Measurements from ENCODE around the gene CDC42BPG. TPM values are rescaled to one million over a fixed set of nuclear protein-coding genes. Genes with fewer than 3 reads are reported as not detected.

Gene CDC42BPG
- total and polyA plus RNA-seq, 3 donors from 2014 or later: 5.3 to 9.2 (median 7.6) TPM

GRCh38 chr11:64835616-64836447 lies 8.6 kb downstream of the CDC42BPG start:
- WGBS, 2 donors: 81 to 90% methylated on average over 15 to 16 of the region's 17 CpGs
- intact Hi-C loops (cut with DNase I; ENCODE audit: low total_unique reads): no loop called here
- Histone ChIP-seq H3K4me1 (no peaks in the 10 kb centered on the region), H3K9me3 (no peaks in the 10 kb centered on the region), H3K36me3 (ENCODE audit: low read depth, missing control alignments) (no peaks in the 10 kb centered on the region), H3K27ac (no peak overlapping the region), H3K4me3 (no peak overlapping the region), H3K27me3 (no peaks in the 10 kb centered on the region)
- DNase-seq: no peak
- TF ChIP-seq POLR2A (IDR thresholded peaks at IDR 0.05): no peak
- TF ChIP-seq, protein P1, sequence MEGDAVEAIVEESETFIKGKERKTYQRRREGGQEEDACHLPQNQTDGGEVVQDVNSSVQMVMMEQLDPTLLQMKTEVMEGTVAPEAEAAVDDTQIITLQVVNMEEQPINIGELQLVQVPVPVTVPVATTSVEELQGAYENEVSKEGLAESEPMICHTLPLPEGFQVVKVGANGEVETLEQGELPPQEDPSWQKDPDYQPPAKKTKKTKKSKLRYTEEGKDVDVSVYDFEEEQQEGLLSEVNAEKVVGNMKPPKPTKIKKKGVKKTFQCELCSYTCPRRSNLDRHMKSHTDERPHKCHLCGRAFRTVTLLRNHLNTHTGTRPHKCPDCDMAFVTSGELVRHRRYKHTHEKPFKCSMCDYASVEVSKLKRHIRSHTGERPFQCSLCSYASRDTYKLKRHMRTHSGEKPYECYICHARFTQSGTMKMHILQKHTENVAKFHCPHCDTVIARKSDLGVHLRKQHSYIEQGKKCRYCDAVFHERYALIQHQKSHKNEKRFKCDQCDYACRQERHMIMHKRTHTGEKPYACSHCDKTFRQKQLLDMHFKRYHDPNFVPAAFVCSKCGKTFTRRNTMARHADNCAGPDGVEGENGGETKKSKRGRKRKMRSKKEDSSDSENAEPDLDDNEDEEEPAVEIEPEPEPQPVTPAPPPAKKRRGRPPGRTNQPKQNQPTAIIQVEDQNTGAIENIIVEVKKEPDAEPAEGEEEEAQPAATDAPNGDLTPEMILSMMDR (IDR thresholded peaks at IDR 0.05): no peak

DNA sequence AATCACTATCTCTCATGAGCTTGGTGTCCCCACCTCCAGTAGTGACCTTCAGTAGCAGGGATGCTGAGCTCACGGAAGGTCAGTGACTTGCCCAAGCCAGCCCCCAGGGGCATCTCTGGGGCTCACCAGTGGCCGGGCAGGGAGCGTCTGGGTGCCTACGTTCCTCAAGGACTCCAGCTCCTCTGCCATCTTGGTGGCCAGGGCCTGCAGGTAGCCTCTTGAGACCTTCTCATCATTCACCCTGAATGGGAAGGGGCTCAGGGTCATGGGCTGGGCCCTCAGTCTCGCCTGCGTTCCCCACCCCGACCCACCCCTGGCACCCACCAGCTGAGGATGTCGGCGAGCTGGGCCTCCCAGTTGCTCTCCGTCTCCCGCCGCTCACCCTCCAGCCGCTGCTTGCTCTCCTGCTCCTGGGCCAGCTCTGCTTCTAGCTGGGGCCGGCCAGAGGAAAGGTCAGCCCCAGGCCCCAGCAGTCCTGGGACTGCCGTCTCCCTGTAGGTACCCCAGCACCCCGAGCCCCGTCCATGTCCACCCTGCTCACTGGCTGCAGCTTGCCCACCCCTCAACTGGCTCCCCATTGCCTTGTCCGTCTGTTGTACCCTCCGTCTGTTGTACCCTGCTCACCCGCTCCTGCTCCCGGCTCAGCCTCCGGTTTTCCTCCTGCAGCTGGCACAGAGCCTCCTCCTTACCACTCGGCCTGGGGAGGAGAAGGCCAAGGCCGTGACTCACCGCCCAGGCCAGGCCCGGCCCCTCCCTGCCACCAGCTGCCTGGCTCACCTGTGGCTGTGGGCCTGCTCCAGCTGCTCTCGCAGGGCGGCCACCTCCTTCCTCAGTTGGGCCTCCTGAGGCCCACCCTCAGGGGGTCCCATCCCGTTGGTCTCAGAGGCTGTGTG lies 9.5 kb downstream of the CDC42BPG start:
- intact Hi-C loops (cut with DNase I; ENCODE audit: low total_unique reads): no loop called here
- H3K36me3 ChIP-seq (ENCODE audit: low read depth, missing control alignments): no peaks in the 10 kb centered on the region
- no peaks in the 10 kb centered on the region for H3K4me1 ChIP-seq
- DNase-seq: peak; percentile 66
- WGBS, 2 donors: 73 to 86% methylated on average over 19 to 24 of the region's 29 CpGs
- no peaks in the 10 kb centered on the region for H3K9me3 ChIP-seq
- no peak overlapping the region for H3K4me3 ChIP-seq
- TF ChIP-seq POLR2A (IDR thresholded peaks at IDR 0.05): no peak
- H3K27me3 ChIP-seq: no peaks in the 10 kb centered on the region
- H3K27ac ChIP-seq: no peak overlapping the region

- Histone ChIP-seq H3K4me3 (no peak overlapping the region), H3K4me1 (no peaks in the 10 kb centered on the region), H3K27ac (no peak overlapping the region), H3K36me3 (ENCODE audit: low read depth, missing control alignments) (no peaks in the 10 kb centered on the region), H3K27me3 (no peaks in the 10 kb centered on the region), H3K9me3 (no peaks in the 10 kb centered on the region)
- TF ChIP-seq, protein P1 (IDR thresholded peaks at IDR 0.05): no peak
- TF ChIP-seq POLR2A (IDR thresholded peaks at IDR 0.05): no peak
- intact Hi-C loops (cut with DNase I; ENCODE audit: low total_unique reads): no loop called here
- 93% methylated on average over 8 to 25 of the region's 25 CpGs for WGBS, 2 donors
- no peak for DNase-seq
Observed at GRCh38 chr11:64834031-64834722, 10.3 kb downstream of the CDC42BPG start.

DNA sequence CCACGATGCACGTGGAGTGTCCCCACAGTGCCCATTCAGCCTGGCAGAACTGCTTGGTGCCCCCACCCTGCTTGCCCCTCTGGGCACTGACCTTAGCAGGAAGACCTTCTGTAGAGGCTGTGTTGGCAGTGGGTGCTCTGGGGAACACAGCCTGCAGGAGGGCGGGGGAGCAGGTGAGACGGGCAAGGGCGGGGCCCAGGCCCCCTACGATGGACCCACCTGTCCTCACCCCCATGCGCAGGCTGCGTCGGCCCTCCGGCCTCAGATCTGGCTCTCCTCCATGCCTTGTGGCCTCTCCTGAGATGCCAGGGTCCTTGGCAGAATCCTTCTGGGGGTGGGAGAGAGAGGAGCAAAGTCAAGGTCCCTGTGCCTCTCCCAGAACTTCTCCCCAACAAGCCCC lies 10.9 kb downstream of the CDC42BPG start:
- intact Hi-C loops (cut with DNase I; ENCODE audit: low total_unique reads): no loop called here
- Histone ChIP-seq H3K4me3 (no peak overlapping the region), H3K4me1 (no peaks in the 10 kb centered on the region), H3K27ac (no peak overlapping the region), H3K27me3 (no peaks in the 10 kb centered on the region), H3K9me3 (no peaks in the 10 kb centered on the region), H3K36me3 (ENCODE audit: low read depth, missing control alignments) (no peaks in the 10 kb centered on the region)
- TF ChIP-seq, protein P1 (IDR thresholded peaks at IDR 0.05): no peak
- no peak for TF ChIP-seq POLR2A (IDR thresholded peaks at IDR 0.05)
- 87 to 92% methylated on average over 7 to 10 of the region's 10 CpGs for WGBS, 2 donors
- no peak for DNase-seq

DNA sequence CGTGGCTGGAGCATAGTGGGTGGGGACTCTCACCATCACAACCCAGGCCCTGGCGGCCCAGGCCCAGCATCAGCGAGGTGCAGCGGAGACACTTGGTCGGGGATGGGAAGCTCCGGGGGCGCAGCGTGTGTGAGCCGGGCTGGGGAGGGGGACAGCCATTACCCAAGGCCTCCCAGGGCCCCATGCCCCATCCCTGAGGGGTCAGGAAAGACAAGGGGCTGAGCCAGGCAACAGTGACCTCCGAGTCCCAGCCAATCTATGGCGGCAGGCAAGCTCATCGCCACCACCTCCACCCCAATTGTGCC lies 11.3 kb downstream of the CDC42BPG start:
- H3K36me3 ChIP-seq (ENCODE audit: low read depth, missing control alignments): no peaks in the 10 kb centered on the region
- H3K4me1 ChIP-seq: no peaks in the 10 kb centered on the region
- intact Hi-C loops (cut with DNase I; ENCODE audit: low total_unique reads): no loop called here
- no peaks in the 10 kb centered on the region for H3K9me3 ChIP-seq
- H3K27me3 ChIP-seq: no peaks in the 10 kb centered on the region
- no peak for DNase-seq
- H3K4me3 ChIP-seq: no peak overlapping the region
- 96 to 97% methylated on average over 9 to 12 of the region's 12 CpGs for WGBS, 2 donors
- no peak overlapping the region for H3K27ac ChIP-seq
- TF ChIP-seq, protein P1 (IDR thresholded peaks at IDR 0.05): no peak
- TF ChIP-seq POLR2A (IDR thresholded peaks at IDR 0.05): no peak
